SK-N-SH treated with all-trans-retinoic acid at 6 μM for 48 hours (cell line): ENCODE measurements around the gene VAV1.

Experiments
- CSDC2 ChIP-seq: fragments of 250-450 bp; sonication (Bioruptor Pico); IDR thresholded peaks from 2 replicates; pipeline ENCODE4 v1.5.0; 2020; ENCODE audit warnings: mild to moderate bottlenecking, moderate library complexity
- ESRRG ChIP-seq: fragments of 250-450 bp; sonication (Bioruptor Pico); IDR thresholded peaks from 2 replicates; pipeline ENCODE4 v1.6.1; 2021; ENCODE audit warnings: mild to moderate bottlenecking
- SNAI2 ChIP-seq: fragments of 250-450 bp; sonication (Bioruptor Pico); IDR thresholded peaks from 2 replicates; pipeline ENCODE4 v1.5.0; 2020; ENCODE audit warnings: mild to moderate bottlenecking, moderate library complexity

DNA sequence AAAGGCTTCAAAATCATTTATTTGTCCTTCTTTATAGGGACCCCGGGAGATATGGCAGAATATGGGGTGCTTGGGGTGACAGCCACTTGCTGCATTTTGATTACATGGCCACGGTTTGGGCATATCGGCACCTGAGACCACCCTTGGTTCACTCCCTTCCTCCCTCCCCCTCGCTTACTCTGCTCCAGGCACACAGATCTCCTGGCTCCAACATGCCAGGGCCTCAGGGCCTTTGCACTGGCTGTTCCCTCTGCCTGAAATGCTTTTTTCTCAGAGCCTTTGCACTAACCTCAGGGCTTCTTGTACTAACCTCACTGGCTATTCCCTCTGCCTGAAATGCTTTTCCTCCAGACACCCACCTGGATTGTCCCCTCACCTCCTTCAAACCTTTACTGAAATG, 23.8 kb downstream of the VAV1 start:
- TF ChIP-seq SNAI2 (CRISPR knock-in tag) (no peak), CSDC2 (CRISPR knock-in tag) (no peak), ESRRG (CRISPR knock-in tag) (no peak)
